Thoracic aorta (tissue), 2 donors: ENCODE measurements around the gene PRAC2. TPM values are rescaled to one million over a fixed set of nuclear protein-coding genes. Genes with fewer than 3 reads are reported as not detected.
"Not testable (repeated sequence)": the region's sequence is repeated elsewhere in the genome, so short reads cannot be mapped to it uniquely, and the experiment has no call there.

Experiments used
- ATAC-seq: fragments of 150-250 bp; one replicate; pipeline ENCODE4 v1.8.0; 2017; ENCODE audit warnings: low read depth; ENCODE audit not compliant: insufficient number of reproducible peaks, low FRiP score
- DNase-seq: peaks from one replicate; pipeline ENCODE4 v3.0.0-alpha.2; 2020; ENCODE audit warnings: low spot score
- H3K27ac ChIP-seq, 2 donors: fragments of 200-600 bp; sonication (generic); 1 replicate in 1 of 2; 2 replicates in 1 of 2; pipeline ENCODE4 v1.5.1; 2016; ENCODE audit warnings: mild to moderate bottlenecking in 2 of 2, moderate library complexity in 2 of 2
- H3K27me3 ChIP-seq: fragments of 200-600 bp; sonication (generic); replicated peaks from 2 replicates; pipeline ENCODE4 v1.6.0; 2016; ENCODE audit warnings: mild to moderate bottlenecking; ENCODE audit not compliant: insufficient read depth
- H3K36me3 ChIP-seq: fragments of 200-600 bp; sonication (generic); one replicate; pipeline ENCODE4 v1.5.1; 2016
- H3K4me1 ChIP-seq, 2 donors: fragments of 200-600 bp; sonication (generic); 1 replicate in 1 of 2; 2 replicates in 1 of 2; pipeline versions ENCODE4 v1.5.1 to v1.6.0; 2016; ENCODE audit warnings: low read depth in 2 of 2, mild to moderate bottlenecking in 1 of 2; ENCODE audit not compliant: control insufficient read depth in 1 of 2
- H3K4me3 ChIP-seq: fragments of 200-600 bp; sonication (generic); 2 replicates; pipeline ENCODE4 v1.5.1; 2016; ENCODE audit warnings: mild to moderate bottlenecking
- H3K9me3 ChIP-seq: fragments of 200-600 bp; sonication (generic); 2 replicates; pipeline ENCODE4 v1.5.1; 2016
- total RNA-seq, 2 donors: library from RNA; depleted of rRNA; stranded (reverse); fragments of >200 nt; gene quantifications; one replicate each; pipeline versions ENCODE4 v1.1.0 to v1.2.3, GENCODE V29; 2016
- TF ChIP-seq, protein P1 (sequence below): fragments of 200-600 bp; sonication (generic); IDR thresholded peaks from one replicate; pipeline ENCODE4 v1.5.1; 2019; ENCODE audit warnings: antibody characterized with exemption

Gene PRAC2
- total RNA-seq, 2 donors from 2014 or later: not detected

DNA sequence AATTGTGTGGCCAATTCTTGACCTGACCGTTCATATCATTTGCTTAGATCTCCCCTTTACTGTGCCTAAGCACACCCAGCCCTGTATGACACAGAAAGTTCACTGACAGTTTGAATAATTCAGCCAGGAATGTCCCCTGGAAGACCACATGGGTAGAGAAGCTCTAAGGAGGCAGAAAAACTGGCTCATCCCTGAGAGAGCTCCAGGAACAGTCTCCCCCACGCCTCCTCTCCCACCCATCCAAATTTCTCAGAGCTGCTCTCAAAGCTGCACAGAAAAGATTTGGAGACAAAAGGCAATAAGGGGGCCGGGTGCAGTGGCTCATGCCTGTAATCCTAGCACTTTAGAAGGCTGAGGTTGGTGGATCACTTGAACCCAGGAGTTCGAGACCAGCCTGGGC lies 11.9 kb upstream of the PRAC2 start:
- TF ChIP-seq, protein P1, sequence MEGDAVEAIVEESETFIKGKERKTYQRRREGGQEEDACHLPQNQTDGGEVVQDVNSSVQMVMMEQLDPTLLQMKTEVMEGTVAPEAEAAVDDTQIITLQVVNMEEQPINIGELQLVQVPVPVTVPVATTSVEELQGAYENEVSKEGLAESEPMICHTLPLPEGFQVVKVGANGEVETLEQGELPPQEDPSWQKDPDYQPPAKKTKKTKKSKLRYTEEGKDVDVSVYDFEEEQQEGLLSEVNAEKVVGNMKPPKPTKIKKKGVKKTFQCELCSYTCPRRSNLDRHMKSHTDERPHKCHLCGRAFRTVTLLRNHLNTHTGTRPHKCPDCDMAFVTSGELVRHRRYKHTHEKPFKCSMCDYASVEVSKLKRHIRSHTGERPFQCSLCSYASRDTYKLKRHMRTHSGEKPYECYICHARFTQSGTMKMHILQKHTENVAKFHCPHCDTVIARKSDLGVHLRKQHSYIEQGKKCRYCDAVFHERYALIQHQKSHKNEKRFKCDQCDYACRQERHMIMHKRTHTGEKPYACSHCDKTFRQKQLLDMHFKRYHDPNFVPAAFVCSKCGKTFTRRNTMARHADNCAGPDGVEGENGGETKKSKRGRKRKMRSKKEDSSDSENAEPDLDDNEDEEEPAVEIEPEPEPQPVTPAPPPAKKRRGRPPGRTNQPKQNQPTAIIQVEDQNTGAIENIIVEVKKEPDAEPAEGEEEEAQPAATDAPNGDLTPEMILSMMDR: no peak

DNA sequence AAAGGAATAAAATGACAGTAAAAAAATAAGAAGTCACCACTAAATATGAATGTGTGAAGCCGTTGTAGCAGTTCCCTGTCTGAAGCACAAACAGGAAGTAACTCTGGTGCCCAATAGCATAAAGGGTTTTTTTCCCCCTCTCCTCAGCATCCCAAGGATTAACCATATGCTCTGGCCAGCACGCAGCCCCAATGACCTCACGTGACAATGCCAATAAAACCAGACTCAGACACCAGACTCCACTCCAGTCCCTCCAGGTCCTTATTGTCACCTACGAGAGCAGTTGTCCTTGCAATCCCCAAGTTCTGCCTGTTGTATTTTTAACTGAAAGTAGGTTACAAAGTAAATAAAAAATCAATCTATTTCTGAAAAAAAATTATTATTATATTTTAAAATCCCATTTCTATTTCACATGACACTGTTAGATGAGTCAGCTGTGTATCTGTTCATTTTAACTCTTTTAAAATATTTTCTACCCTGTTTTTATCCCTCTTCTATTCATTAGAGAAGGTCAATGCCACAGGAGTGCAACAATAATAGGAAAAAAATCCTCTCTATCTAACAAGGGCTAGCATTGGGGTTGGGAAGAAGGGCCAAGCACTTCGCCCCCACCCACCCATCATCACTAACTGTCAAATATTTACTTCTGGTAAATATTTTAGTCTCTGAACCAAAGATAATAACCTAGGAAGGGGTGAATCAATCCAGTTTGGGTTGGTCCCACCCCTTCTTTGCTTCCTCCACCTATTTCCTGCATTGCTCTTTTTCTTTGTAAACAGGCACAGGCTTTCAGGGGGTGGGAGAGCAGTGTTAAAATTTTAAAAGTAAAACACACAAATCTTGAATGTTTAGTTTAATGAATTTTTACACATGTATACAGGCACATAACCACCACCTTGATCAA lies 7.2 kb upstream of the PRAC2 start:
- Histone ChIP-seq H3K9me3 (no peaks in the 10 kb centered on the region), H3K27me3 (peaks cover 28% of the 10 kb centered on the region), H3K4me1 (peaks cover 0 to 5% of the 10 kb centered on the region in 2 donors), H3K4me3 (no peak overlapping the region), H3K36me3 (no peaks in the 10 kb centered on the region), H3K27ac (no peak overlapping the region)
- ATAC-seq: no peak
- DNase-seq: no peak
- TF ChIP-seq, protein P1: no peak

More for the DNA sequence above, 11.9 kb upstream of the PRAC2 start:
- Histone ChIP-seq H3K27me3 (no peaks in the 10 kb centered on the region), H3K4me1 (no peaks in the 10 kb centered on the region), H3K9me3 (no peaks in the 10 kb centered on the region), H3K36me3 (no peaks in the 10 kb centered on the region), H3K27ac (no peak overlapping the region), H3K4me3 (no peak overlapping the region)
- DNase-seq (no peak), ATAC-seq (no peak)

GRCh38 chr17:48716549-48716948 lies 6.4 kb upstream of the PRAC2 start:
- H3K27ac ChIP-seq: not testable (repeated sequence)

GRCh38 chr17:48717367-48718226 lies 5.4 kb upstream of the PRAC2 start:
- DNase-seq: no peak
- no peaks in the 10 kb centered on the region for H3K9me3 ChIP-seq
- no peak for ATAC-seq
- H3K27ac ChIP-seq: no peak overlapping the region
- no peak overlapping the region for H3K4me3 ChIP-seq
- peaks cover 43% of the 10 kb centered on the region for H3K27me3 ChIP-seq
- TF ChIP-seq, protein P1: no peak
- peaks cover 0 to 5% of the 10 kb centered on the region in 2 donors for H3K4me1 ChIP-seq
- H3K36me3 ChIP-seq: no peaks in the 10 kb centered on the region

More at GRCh38 chr17:48716549-48716948, 6.4 kb upstream of the PRAC2 start:
- not testable (repeated sequence) for ATAC-seq, H3K4me3 ChIP-seq, H3K9me3 ChIP-seq, H3K4me1 ChIP-seq, H3K36me3 ChIP-seq, DNase-seq
- peaks cover 36% of the 10 kb centered on the region for H3K27me3 ChIP-seq

DNA sequence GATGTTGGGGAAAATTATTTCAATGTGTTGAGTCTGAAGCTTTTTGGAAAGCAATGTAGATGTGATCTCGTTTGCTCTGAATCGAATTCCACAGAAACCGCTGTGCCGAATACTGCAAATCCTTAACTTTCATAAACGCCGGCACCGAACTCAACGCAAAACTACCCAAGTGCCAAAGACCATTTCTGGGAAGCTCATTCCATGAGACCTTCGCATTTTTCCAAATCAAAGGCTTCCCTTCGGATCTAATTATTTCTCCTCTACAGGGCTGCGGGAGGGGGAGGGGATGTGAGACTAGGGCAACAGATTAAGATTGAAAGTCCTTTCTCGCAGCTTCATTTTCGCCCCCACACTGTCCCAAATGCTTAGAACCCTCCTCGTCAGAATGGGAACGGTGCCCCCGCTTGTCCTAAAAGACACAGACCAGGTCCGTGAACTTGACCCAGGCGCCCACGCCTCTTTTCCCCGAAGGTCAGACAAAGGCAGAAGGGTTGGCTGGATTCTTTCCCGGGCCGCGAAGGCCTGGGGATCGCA lies 4.7 kb upstream of the PRAC2 start:
- Histone ChIP-seq H3K27me3 (peaks cover 50% of the 10 kb centered on the region), H3K4me1 (peaks cover 0 to 7% of the 10 kb centered on the region in 2 donors), H3K27ac (no peak overlapping the region), H3K36me3 (no peaks in the 10 kb centered on the region), H3K9me3 (no peaks in the 10 kb centered on the region), H3K4me3 (no peak overlapping the region)
- DNase-seq: no peak
- TF ChIP-seq, protein P1: no peak
- no peak for ATAC-seq
